B cell (primary cell): ENCODE measurements around the gene SLC22A15. TPM values are rescaled to one million over a fixed set of nuclear protein-coding genes. Genes with fewer than 3 reads are reported as not detected.

Experiments used
- ATAC-seq: fragments of 200-7000 bp; cut with Tn5 transposase; one replicate; pipeline ENCODE4 v1.10.0; 2021; ENCODE audit warnings: low read depth, mild to moderate bottlenecking, moderate number of reproducible peaks, moderate library complexity
- CTCF ChIA-PET: fragments of 350-600 bp; sonication (Branson Sonifier 250); formaldehyde crosslinking; loops from one replicate; lab custom pipeline; 2021; ENCODE audit warnings: antibody characterized with exemption, inconsistent platforms; lab: Charles Lee
- POLR2A ChIA-PET: fragments of 350-600 bp; sonication (Branson Sonifier 250); formaldehyde crosslinking; loops from one replicate; lab custom pipeline; 2021; ENCODE audit warnings: antibody characterized with exemption; lab: Charles Lee
- DNase-seq: peaks from one replicate; pipeline ENCODE4 v3.0.0; 2013
- H2AFZ ChIP-seq: 2 replicates; pipeline ENCODE4 v1.6.1; 2012; ENCODE audit warnings: mild to moderate bottlenecking, low read depth, low read length; ENCODE audit not compliant: insufficient read depth, poor library complexity, severe bottlenecking
- H3K27ac ChIP-seq, 2 donors: 1 replicate in 1 of 2; 2 replicates in 1 of 2; pipeline ENCODE4 v1.5.1; 2012 to 2013; ENCODE audit warnings: low read length in 2 of 2, mild to moderate bottlenecking in 2 of 2, moderate library complexity in 1 of 2
- H3K27me3 ChIP-seq, 4 experiments: fragments of 200-600 bp in 1 of 4; sonication (generic) in 1 of 4; replicated peaks in 1 of 4; 1 replicate in 2 of 4; 2 replicates in 2 of 4; pipeline versions ENCODE4 v1.6.1 to v1.7.0; 2013 to 2016; ENCODE audit warnings: low read length in 3 of 4, mild to moderate bottlenecking in 2 of 4, mixed read lengths in 1 of 4, moderate library complexity in 1 of 4; ENCODE audit not compliant: insufficient read depth in 4 of 4, control insufficient read depth in 3 of 4; ENCODE audit errors: control extremely low read depth in 1 of 4
- H3K36me3 ChIP-seq, 2 experiments: replicated peaks in 1 of 2; 1 replicate in 1 of 2; 2 replicates in 1 of 2; pipeline versions ENCODE4 v1.6.1 to v1.7.1; 2013; ENCODE audit warnings: low read length in 1 of 2; ENCODE audit not compliant: insufficient read depth in 2 of 2, control insufficient read depth in 1 of 2; ENCODE audit errors: control extremely low read depth in 1 of 2, extremely low read depth in 1 of 2
- H3K4me1 ChIP-seq, 2 donors: fragments of 200-600 bp in 1 of 2; sonication (generic) in 1 of 2; 1 replicate in 1 of 2; 2 replicates in 1 of 2; pipeline versions ENCODE4 v1.5.1 to v1.6.1; 2013 to 2017; ENCODE audit warnings: low read length in 2 of 2; ENCODE audit not compliant: control insufficient read depth in 2 of 2, insufficient read depth in 2 of 2
- H3K4me2 ChIP-seq: replicated peaks from 2 replicates; pipeline ENCODE3; 2012; ENCODE audit warnings: mild to moderate bottlenecking, low read depth, low read length; ENCODE audit not compliant: poor library complexity, severe bottlenecking
- H3K4me3 ChIP-seq, 5 experiments: fragments of 200-600 bp in 1 of 5; sonication (generic) in 1 of 5; 1 replicate in 3 of 5; 2 replicates in 2 of 5; pipeline versions ENCODE4 v1.5.1 to v1.7.0; 2011 to 2016; ENCODE audit warnings: low read length in 4 of 5, mild to moderate bottlenecking in 4 of 5, low read depth in 2 of 5, control low read depth in 1 of 5, moderate library complexity in 1 of 5; ENCODE audit not compliant: insufficient read depth in 1 of 5; ENCODE audit errors: control extremely low read depth in 1 of 5, extremely low read depth in 1 of 5
- H3K79me2 ChIP-seq: fragments of 200-600 bp; sonication (generic); one replicate; pipeline ENCODE4 v1.6.0; 2016; ENCODE audit warnings: low read length; ENCODE audit not compliant: control insufficient read depth, insufficient read depth
- H3K9ac ChIP-seq: fragments of 200-600 bp; sonication (generic); 2 replicates; pipeline ENCODE4 v1.6.1; 2017; ENCODE audit warnings: mild to moderate bottlenecking, low read length, moderate library complexity
- H3K9me3 ChIP-seq, 3 donors: one replicate each; pipeline versions ENCODE4 v1.6.1 to v1.7.1; 2013; ENCODE audit warnings: low read length in 2 of 3; ENCODE audit not compliant: control insufficient read depth in 2 of 3, insufficient read depth in 1 of 3; ENCODE audit errors: control extremely low read depth in 1 of 3
- H4K20me1 ChIP-seq: 2 replicates; pipeline ENCODE4 v1.6.0; 2012; ENCODE audit warnings: mild to moderate bottlenecking, low read length; ENCODE audit not compliant: insufficient read depth, control insufficient read depth, poor library complexity, severe bottlenecking
- H3K27ac Mint-ChIP-seq: one replicate; pipeline ENCODE4 v1.8.0; 2021; ENCODE audit warnings: mixed read lengths
- H3K27me3 Mint-ChIP-seq: one replicate; pipeline ENCODE4 v1.8.0; 2021; ENCODE audit warnings: mixed read lengths
- H3K4me1 Mint-ChIP-seq: one replicate; pipeline ENCODE4 v1.8.0; 2021; ENCODE audit warnings: mixed read lengths
- H3K4me3 Mint-ChIP-seq: one replicate; pipeline ENCODE4 v1.8.0; 2021; ENCODE audit warnings: mixed read lengths
- H3K9me3 Mint-ChIP-seq: one replicate; pipeline ENCODE4 v1.8.0; 2022; ENCODE audit warnings: mixed read lengths; ENCODE audit not compliant: insufficient read depth
- CTCF ChIP-seq: fragments of 200-600 bp; IDR thresholded peaks from one replicate; pipeline ENCODE4 v1.8.0; 2022; ENCODE audit warnings: antibody characterized with exemption, mild to moderate bottlenecking
- EZH2 ChIP-seq: IDR thresholded peaks from 2 replicates; pipeline ENCODE4 v1.6.1; 2012; ENCODE audit warnings: borderline replicate concordance, low read depth, mild to moderate bottlenecking, moderate library complexity, low read length; ENCODE audit not compliant: insufficient read depth, poor library complexity, severe bottlenecking
- WGBS: methylation state at CpG from one replicate; pipeline ENCODE4 v1.1.5; 2013; ENCODE audit warnings: missing lambda C conversion rate; ENCODE audit not compliant: insufficient coverage; 5-methylcytosine and 5-hydroxymethylcytosine counted together
- intact Hi-C: fragments of 100-400 bp; cut with micrococcal nuclease; formaldehyde crosslinking; loops from one replicate; pipeline ENCODE4 v1.10.0; 2022
- polyA plus RNA-seq: library from polyadenylated mRNA; depleted of rRNA; stranded (reverse); fragments of >200 nt; gene quantifications from 2 replicates; pipeline ENCODE4 v1.2.3, GENCODE V29; 2012
- total RNA-seq, 2 donors: library from RNA; stranded (reverse); fragments of 120-200 nt in 1 of 2; gene quantifications; 1 replicate in 1 of 2; 2 replicates in 1 of 2; pipeline versions ENCODE4 v1.2.3 to v1.2.4, GENCODE V29; 2013 to 2022

Gene SLC22A15
- total and polyA plus RNA-seq, 2 donors (not counting 1 experiment from before 2014, with no cell fraction given): 3.9 to 7.5 TPM

- no peak for DNase-seq
- Mint-ChIP-seq H3K27ac (no peak overlapping the region), H3K4me3 (no peak overlapping the region), H3K9me3 (peaks cover 10% of the 10 kb centered on the region), H3K4me1 (no peaks in the 10 kb centered on the region), H3K27me3 (no peaks in the 10 kb centered on the region)
- Histone ChIP-seq H2AFZ (no peak overlapping the region), H3K27ac (no peak overlapping the region), H3K4me3 (no peak overlapping the region), H3K9ac (no peak overlapping the region), H3K9me3 (no peaks in the 10 kb centered on the region), H3K79me2 (no peaks in the 10 kb centered on the region), H3K4me1 (no peaks in the 10 kb centered on the region), H3K4me2 (no peak overlapping the region), H4K20me1 (no peaks in the 10 kb centered on the region), H3K36me3 (no peaks in the 10 kb centered on the region), H3K27me3 (no peaks in the 10 kb centered on the region)
- CTCF ChIA-PET: no interaction called here
- TF ChIP-seq EZH2 (no peak), CTCF (no peak)
- WGBS: no CpG with 5 or more reads among the region's 1 CpG
- no peak for ATAC-seq
- intact Hi-C loops: no loop called here
- POLR2A ChIA-PET: no interaction called here
Observed at GRCh38 chr1:116062201-116062600, 85.9 kb downstream of the SLC22A15 start.

- WGBS: no CpG with 5 or more reads among the region's 2 CpGs
- CTCF ChIA-PET: no interaction called here
- intact Hi-C loops: no loop called here
Observed at GRCh38 chr1:116064616-116065015, 88.3 kb downstream of the SLC22A15 start.

More at GRCh38 chr1:116064616-116065015, 88.3 kb downstream of the SLC22A15 start:
- Mint-ChIP-seq H3K4me1 (no peaks in the 10 kb centered on the region), H3K27ac (no peak overlapping the region), H3K9me3 (no peaks in the 10 kb centered on the region), H3K27me3 (no peaks in the 10 kb centered on the region), H3K4me3 (no peak overlapping the region)
- Histone ChIP-seq H3K79me2 (no peaks in the 10 kb centered on the region), H3K4me3 (no peak overlapping the region), H3K4me1 (no peaks in the 10 kb centered on the region), H3K9me3 (no peaks in the 10 kb centered on the region), H3K4me2 (no peak overlapping the region), H3K9ac (no peak overlapping the region), H2AFZ (no peak overlapping the region), H3K27me3 (no peaks in the 10 kb centered on the region), H3K27ac (no peak overlapping the region), H3K36me3 (peaks cover 0 to 4% of the 10 kb centered on the region in 2 experiments), H4K20me1 (no peaks in the 10 kb centered on the region)
- TF ChIP-seq CTCF (no peak), EZH2 (no peak)
- DNase-seq: no peak
- POLR2A ChIA-PET: no interaction called here
- ATAC-seq: no peak
